H1 (cell line): ENCODE data around the gene RICTOR. TPM values are rescaled to one million over a fixed set of nuclear protein-coding genes. Genes with fewer than 3 reads are reported as not detected.

Experiments
- CTCF ChIA-PET: fragments of 300-600 bp; sonication (Branson Sonifier 250); formaldehyde crosslinking; loops from one replicate; lab custom pipeline; 2021; ENCODE audit not compliant: partially characterized antibody; lab: Charles Lee
- POLR2A ChIA-PET: fragments of 300-600 bp; sonication (Branson Sonifier 250); formaldehyde crosslinking; loops from one replicate; lab custom pipeline; 2021; ENCODE audit warnings: inconsistent platforms; ENCODE audit not compliant: partially characterized antibody; lab: Charles Lee
- DNase-seq, 2 experiments: peaks; one replicate each; pipeline versions ENCODE4 v3.0.0 to v3.0.0-alpha.2; 2010 to 2022; ENCODE audit warnings: low spot score in 2 of 2, low read depth in 1 of 2, mixed read lengths in 1 of 2
- FAIRE-seq: peaks from 2 replicates; lab custom pipeline; 2011; peaks lifted over from hg19 to GRCh38; lab: Jason Lieb, UNC
- H2AFZ ChIP-seq: 2 replicates; pipeline ENCODE4 v1.8.1; 2012; ENCODE audit warnings: low read length, inconsistent platforms
- H2AK5ac ChIP-seq: 2 replicates; pipeline ENCODE4 v1.6.1; 2013; ENCODE audit warnings: low read depth, low read length
- H2BK120ac ChIP-seq: replicated peaks from 2 replicates; pipeline ENCODE3; 2013; ENCODE audit warnings: low read depth, low read length, inconsistent platforms
- H2BK12ac ChIP-seq: 2 replicates; pipeline ENCODE4 v1.6.1; 2013; ENCODE audit warnings: low read depth, low read length
- H2BK15ac ChIP-seq: 2 replicates; pipeline ENCODE4 v1.6.1; 2013; ENCODE audit warnings: low read length
- H2BK20ac ChIP-seq: 2 replicates; pipeline ENCODE4 v1.6.1; 2013; ENCODE audit warnings: low read length
- H2BK5ac ChIP-seq: 2 replicates; pipeline ENCODE4 v1.6.1; 2013; ENCODE audit warnings: low read depth, low read length
- H3K14ac ChIP-seq: 2 replicates; pipeline ENCODE4 v1.6.1; 2013; ENCODE audit warnings: inconsistent platforms; ENCODE audit not compliant: insufficient read length
- H3K18ac ChIP-seq: 2 replicates; pipeline ENCODE4 v1.6.1; 2013; ENCODE audit warnings: low read length; ENCODE audit errors: extremely low read depth
- H3K23ac ChIP-seq: 2 replicates; pipeline ENCODE4 v1.6.1; 2013; ENCODE audit warnings: inconsistent platforms; ENCODE audit not compliant: insufficient read length
- H3K23me2 ChIP-seq: 2 replicates; pipeline ENCODE4 v1.6.1; 2013; ENCODE audit warnings: low read depth, low read length
- H3K27ac ChIP-seq: 2 replicates; pipeline ENCODE4 v1.6.1; 2011; ENCODE audit warnings: low read depth, low read length, inconsistent platforms
- H3K27me3 ChIP-seq, 4 experiments: replicated peaks in 1 of 4; 1 replicate in 1 of 4; 2 replicates in 3 of 4; pipeline versions ENCODE4 v1.6.1 to v1.8.1; 2011 to 2013; ENCODE audit warnings: low read length in 3 of 4, mild to moderate bottlenecking in 3 of 4, inconsistent platforms in 2 of 4, mixed read lengths in 2 of 4, moderate library complexity in 1 of 4; ENCODE audit not compliant: control insufficient read depth in 3 of 4, insufficient read depth in 3 of 4; ENCODE audit errors: extremely low read depth in 1 of 4
- H3K36me3 ChIP-seq, 4 experiments: 2 replicates each; pipeline versions ENCODE4 v1.6.1 to v1.8.1; 2011 to 2013; ENCODE audit warnings: mild to moderate bottlenecking in 4 of 4, low read length in 3 of 4, moderate library complexity in 2 of 4, control low read depth in 1 of 4, inconsistent platforms in 1 of 4; ENCODE audit not compliant: insufficient read depth in 4 of 4, control insufficient read depth in 2 of 4
- H3K4ac ChIP-seq: replicated peaks from 2 replicates; pipeline ENCODE3; 2013; ENCODE audit warnings: low read length, low read depth, mixed read lengths, inconsistent platforms; ENCODE audit not compliant: insufficient read length
- H3K4me1 ChIP-seq, 4 experiments: replicated peaks in 1 of 4; 1 replicate in 1 of 4; 2 replicates in 3 of 4; pipeline versions ENCODE4 v1.6.1 to v1.8.1; 2011 to 2013; ENCODE audit warnings: low read length in 3 of 4, inconsistent platforms in 2 of 4, mixed read lengths in 1 of 4; ENCODE audit not compliant: insufficient read depth in 4 of 4, control insufficient read depth in 3 of 4
- H3K4me2 ChIP-seq, 2 experiments: 2 replicates each; pipeline versions ENCODE4 v1.6.1 to v1.8.1; 2011 to 2013; ENCODE audit warnings: low read depth in 2 of 2, low read length in 2 of 2, control low read depth in 1 of 2, inconsistent platforms in 1 of 2, mild to moderate bottlenecking in 1 of 2; ENCODE audit not compliant: insufficient read depth in 1 of 2
- H3K4me3 ChIP-seq, 4 experiments: fragments of 200-600, 300-600 bp in 1 of 4; sonication (generic), shearing (Covaris generic), sonication (Bioruptor Twin) in 1 of 4; 2 replicates each; pipeline versions ENCODE4 v1.5.1 to v1.8.1; 2011 to 2016; ENCODE audit warnings: low read length in 4 of 4, low read depth in 3 of 4, control low read depth in 2 of 4, inconsistent platforms in 2 of 4, mild to moderate bottlenecking in 2 of 4, mixed read lengths in 1 of 4, moderate library complexity in 1 of 4; ENCODE audit not compliant: insufficient read depth in 2 of 4; ENCODE audit errors: extremely low read depth in 1 of 4
- H3K56ac ChIP-seq: replicated peaks from 2 replicates; pipeline ENCODE3; 2013; ENCODE audit warnings: low read depth, mild to moderate bottlenecking, mixed read lengths, low read length, inconsistent platforms; ENCODE audit not compliant: insufficient read length
- H3K79me1 ChIP-seq: 2 replicates; pipeline ENCODE4 v1.6.1; 2013; ENCODE audit warnings: low read depth, low read length, control low read depth
- H3K79me2 ChIP-seq, 2 experiments: 2 replicates each; pipeline versions ENCODE4 v1.6.1 to v1.8.1; 2012 to 2013; ENCODE audit warnings: low read length in 2 of 2, mild to moderate bottlenecking in 2 of 2, inconsistent platforms in 1 of 2; ENCODE audit not compliant: insufficient read depth in 2 of 2, control insufficient read depth in 1 of 2
- H3K9ac ChIP-seq, 4 experiments: replicated peaks in 1 of 4; 1 replicate in 1 of 4; 2 replicates in 3 of 4; pipeline versions ENCODE4 v1.6.1 to v1.8.1; 2011 to 2013; ENCODE audit warnings: low read depth in 3 of 4, low read length in 3 of 4, control low read depth in 2 of 4, mild to moderate bottlenecking in 2 of 4, moderate library complexity in 2 of 4, inconsistent platforms in 1 of 4; ENCODE audit errors: extremely low read depth in 1 of 4
- H3K9me3 ChIP-seq, 2 experiments: 2 replicates each; pipeline versions ENCODE4 v1.6.1 to v1.8.1; 2012 to 2013; ENCODE audit warnings: mild to moderate bottlenecking in 2 of 2, moderate library complexity in 2 of 2, control low read depth in 1 of 2, inconsistent platforms in 1 of 2, low read depth in 1 of 2, low read length in 1 of 2, mixed read lengths in 1 of 2; ENCODE audit not compliant: insufficient read depth in 2 of 2
- H4K20me1 ChIP-seq, 2 experiments: replicated peaks in 1 of 2; 2 replicates each; pipeline versions ENCODE3 to v1.8.1; 2011 to 2013; ENCODE audit warnings: inconsistent platforms in 2 of 2, low read length in 2 of 2, mild to moderate bottlenecking in 1 of 2; ENCODE audit not compliant: insufficient read depth in 2 of 2, control insufficient read depth in 1 of 2
- H4K5ac ChIP-seq: 2 replicates; pipeline ENCODE4 v1.6.1; 2013; ENCODE audit warnings: low read length, low read depth, mixed read lengths, inconsistent platforms; ENCODE audit not compliant: insufficient read length
- H4K8ac ChIP-seq: 2 replicates; pipeline ENCODE4 v1.8.0; 2013; ENCODE audit warnings: mild to moderate bottlenecking, moderate library complexity, low read length, inconsistent platforms; ENCODE audit not compliant: insufficient read depth; ENCODE audit errors: extremely low read depth
- H4K91ac ChIP-seq: replicated peaks from 2 replicates; pipeline ENCODE3; 2013; ENCODE audit warnings: low read length, mixed read lengths, inconsistent platforms; ENCODE audit not compliant: insufficient read length
- CBX8 ChIP-seq: fragments of 300-800, 300-1000 bp; sonication (generic); IDR thresholded peaks from 2 replicates; pipeline ENCODE4 v1.7.1; 2016; ENCODE audit warnings: low read depth, low read length, borderline replicate concordance
- CTBP2 ChIP-seq: IDR thresholded peaks from 2 replicates; pipeline ENCODE4 v1.7.0; 2011; ENCODE audit warnings: borderline replicate concordance, mild to moderate bottlenecking, moderate library complexity, mixed read lengths, low read length; ENCODE audit not compliant: insufficient read depth, insufficient read length
- EGR1 ChIP-seq: IDR thresholded peaks from 2 replicates; pipeline ENCODE4 v1.6.1; 2011; ENCODE audit warnings: low read depth, low read length, borderline replicate concordance
- EZH2 ChIP-seq: fragments of 200-600 bp; sonication (generic); IDR thresholded peaks from 2 replicates; pipeline ENCODE4 v1.7.1; 2012; ENCODE audit warnings: low read depth, mild to moderate bottlenecking, moderate library complexity, low read length, inconsistent platforms; ENCODE audit not compliant: severe bottlenecking
- PHF8 ChIP-seq: fragments of 200-600 bp; sonication (generic); conservative IDR thresholded peaks from 2 replicates; pipeline ENCODE4 v1.7.1; 2012; ENCODE audit warnings: low read depth, mild to moderate bottlenecking, inconsistent platforms, low read length, moderate library complexity
- POU5F1 ChIP-seq: IDR thresholded peaks from 2 replicates; pipeline ENCODE4 v1.6.1; 2011; ENCODE audit warnings: low read depth, mild to moderate bottlenecking, low read length, moderate library complexity
- RFX5 ChIP-seq: IDR thresholded peaks from 2 replicates; pipeline ENCODE4 v1.6.1; 2011; ENCODE audit warnings: low read depth, low read length, improper control_type of control experiment, borderline replicate concordance
- RNF2 ChIP-seq: fragments of 200-900, 300-1000 bp; sonication (generic); IDR thresholded peaks from 2 replicates; pipeline ENCODE4 v1.7.1; 2016; ENCODE audit warnings: borderline replicate concordance, low read depth, mild to moderate bottlenecking, antibody characterized with exemption, low read length; ENCODE audit not compliant: poor library complexity, severe bottlenecking; ENCODE audit errors: missing control alignments
- RXRA ChIP-seq: IDR thresholded peaks from 2 replicates; pipeline ENCODE4 v1.6.1; 2011; ENCODE audit warnings: low read depth, mild to moderate bottlenecking, low read length, moderate library complexity; ENCODE audit not compliant: insufficient read depth
- SP2 ChIP-seq: IDR thresholded peaks from 2 replicates; pipeline ENCODE4 v1.6.1; 2012; ENCODE audit warnings: mild to moderate bottlenecking, low read length, inconsistent platforms
- ZNF274 ChIP-seq: IDR thresholded peaks from 2 replicates; pipeline ENCODE4 v1.7.0; 2012; ENCODE audit warnings: low read length, borderline replicate concordance; ENCODE audit errors: extremely low read depth
- WGBS, 2 experiments: shearing (Covaris generic) in 1 of 2; methylation state at CpG; one replicate each; pipeline versions ENCODE4 v1.1.6 to v1.1.7; 2013 to 2015; ENCODE audit warnings: low lambda C conversion rate in 2 of 2, mixed read lengths in 2 of 2, inconsistent platforms in 1 of 2, low coverage in 1 of 2, missing lambda C conversion rate in 1 of 2; ENCODE audit not compliant: insufficient replicate concordance in 2 of 2, insufficient coverage in 1 of 2, insufficient read length in 1 of 2; ENCODE audit errors: extremely low coverage in 1 of 2, missing lambda C conversion rate in 1 of 2; 5-methylcytosine and 5-hydroxymethylcytosine counted together
- polyA plus RNA-seq, 7 experiments: library from polyadenylated mRNA; depleted of rRNA in 3 of 7; stranded (reverse) in 5 of 7; unstranded in 2 of 7; fragments of >200 nt in 5 of 7; fragments of 200-250 nt in 2 of 7; gene quantifications; 1 replicate in 5 of 7; 2 replicates in 1 of 7; 4 replicates in 1 of 7; pipeline versions ENCODE4 v1.2.1 to v1.2.3, GENCODE V29; 2011 to 2013; ENCODE audit warnings: missing spikeins in 2 of 7, mixed read lengths in 2 of 7
- total RNA-seq: library from RNA; stranded (reverse); fragmentation: NEBNext Ultra II Directional; extraction: Animal tissue kit (Norgen Biotek cat#: 25700); gene quantifications from 2 replicates; pipeline ENCODE4 v1.2.1, GENCODE V29; 2021
- TF ChIP-seq, protein P1 (sequence below): IDR thresholded peaks from 2 replicates; pipeline ENCODE4 v1.6.1; 2012; ENCODE audit warnings: inconsistent platforms

Gene RICTOR
- total and polyA plus RNA-seq, 2 of the 8 experiments (the other 6 are each of a cell fraction or from before 2014, with no cell fraction given), result 4.3 to 26.6 TPM

- Histone ChIP-seq H2BK5ac (no peak overlapping the region), H3K4me1 (no peaks in the 10 kb centered on the region)
- TF ChIP-seq POU5F1, result no peak
- TF ChIP-seq CBX8, result no peak
- no peak for TF ChIP-seq PHF8
- no peak for TF ChIP-seq RNF2
- no peak for TF ChIP-seq CTBP2
- no peak for TF ChIP-seq RFX5
- TF ChIP-seq, protein P1, sequence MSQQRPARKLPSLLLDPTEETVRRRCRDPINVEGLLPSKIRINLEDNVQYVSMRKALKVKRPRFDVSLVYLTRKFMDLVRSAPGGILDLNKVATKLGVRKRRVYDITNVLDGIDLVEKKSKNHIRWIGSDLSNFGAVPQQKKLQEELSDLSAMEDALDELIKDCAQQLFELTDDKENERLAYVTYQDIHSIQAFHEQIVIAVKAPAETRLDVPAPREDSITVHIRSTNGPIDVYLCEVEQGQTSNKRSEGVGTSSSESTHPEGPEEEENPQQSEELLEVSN, result no peak
- no peak for TF ChIP-seq ZNF274
- no peak for TF ChIP-seq SP2
- no peak for TF ChIP-seq EZH2
- TF ChIP-seq RXRA, result no peak
- no peak for TF ChIP-seq EGR1
- TF ChIP-seq, all 59 proteins: peak for 0
- Histone ChIP-seq H3K4me2 (no peak overlapping the region), H4K91ac (no peak overlapping the region), H3K23me2 (no peaks in the 10 kb centered on the region), H3K36me3 (peaks cover 0 to 24% (median 6%) of the 10 kb centered on the region in 4 experiments; a peak in 3 of 8 replicates), H2BK12ac (no peak overlapping the region), H2BK120ac (no peak overlapping the region), H3K23ac (no peak overlapping the region), H2BK15ac (no peak overlapping the region), H3K9me3 (peaks cover 22 to 25% of the 10 kb centered on the region in 2 experiments), H2BK20ac (no peak overlapping the region), H2AFZ (no peak overlapping the region), H3K79me2 (peaks cover 0 to 3% of the 10 kb centered on the region in 2 experiments; a peak in 2 of 4 replicates), H3K14ac (no peak overlapping the region), H3K18ac (no peak overlapping the region), H3K4me3 (no peak overlapping the region), H4K5ac (no peak overlapping the region), H4K20me1 (no peaks in the 10 kb centered on the region), H3K9ac (no peak overlapping the region), H2AK5ac (no peak overlapping the region), H4K8ac (no peak overlapping the region), H3K4ac (no peak overlapping the region), H3K79me1 (no peaks in the 10 kb centered on the region), H3K27me3 (no peaks in the 10 kb centered on the region), H3K27ac (no peak overlapping the region), H3K56ac (no peak overlapping the region)
- no peak for DNase-seq
- ChIA-PET POLR2A (no interaction called here), CTCF (no interaction called here)
- WGBS, 2 experiments, result 88% methylated on average over 4 of the region's 4 CpGs; no CpG with 5 or more reads in 1 of the 2 experiments
- FAIRE-seq, result no peak
Observed at GRCh38 chr5:39009981-39010380, 64.2 kb downstream of the RICTOR start.
